HepG2 (cell line): ENCODE data around the gene TSPYL1. TPM values are rescaled to one million over a fixed set of nuclear protein-coding genes. Genes with fewer than 3 reads are reported as not detected.

Experiments used
- CENPT ChIP-seq: sonication (generic); formaldehyde crosslinking; IDR thresholded peaks from 2 replicates; pipeline ENCODE4 v1.8.0; 2022; ENCODE audit warnings: low read depth, mild to moderate bottlenecking, moderate library complexity, missing genetic modification reagents
- CHD4 ChIP-seq: fragments of 200-600 bp; sonication (generic); IDR thresholded peaks from 2 replicates; pipeline ENCODE4 v1.7.0; 2017; ENCODE audit warnings: mild to moderate bottlenecking, low read length, borderline replicate concordance
- ELF3 ChIP-seq: IDR thresholded peaks from 2 replicates; pipeline ENCODE4 v1.6.1; 2016; ENCODE audit warnings: missing genetic modification reagents, missing compliant biosample characterization
- FOXJ3 ChIP-seq: sonication (generic); formaldehyde crosslinking; IDR thresholded peaks from 2 replicates; pipeline ENCODE4 v1.4.0; 2020; ENCODE audit warnings: missing genetic modification reagents, mild to moderate bottlenecking, borderline replicate concordance
- MED1 ChIP-seq: sonication (generic); formaldehyde crosslinking; IDR thresholded peaks from 2 replicates; pipeline ENCODE4 v1.4.0; 2020; ENCODE audit warnings: missing genetic modification reagents
- PCBP1 ChIP-seq: fragments of 200-400 bp; formaldehyde crosslinking; IDR thresholded peaks from 2 replicates; pipeline ENCODE4 v1.6.1; 2017; ENCODE audit warnings: mild to moderate bottlenecking, low read depth, low read length, borderline replicate concordance
- PHF5A ChIP-seq: IDR thresholded peaks from one replicate; pipeline ENCODE4 v1.6.1; 2018; ENCODE audit warnings: low read depth, missing genetic modification reagents; ENCODE audit not compliant: unreplicated experiment
- SP5 ChIP-seq: IDR thresholded peaks from 2 replicates; pipeline ENCODE4 v1.6.1; 2016; ENCODE audit warnings: low read depth, borderline replicate concordance
- SRSF9 ChIP-seq: fragments of 200-400 bp; formaldehyde crosslinking; IDR thresholded peaks from 2 replicates; pipeline ENCODE4 v1.6.1; 2018; ENCODE audit warnings: borderline replicate concordance, mild to moderate bottlenecking, low read depth, low read length; ENCODE audit not compliant: insufficient read depth, poor library complexity, severe bottlenecking
- TBX3 ChIP-seq: fragments of 450-650 bp; IDR thresholded peaks from 2 replicates; pipeline ENCODE4 v1.6.1; 2017; ENCODE audit warnings: antibody characterized with exemption, mild to moderate bottlenecking, inconsistent platforms, borderline replicate concordance
- TEAD3 ChIP-seq: optimal IDR thresholded peaks from 2 replicates; pipeline ENCODE3; 2016; ENCODE audit warnings: borderline replicate concordance
- TSC22D2 ChIP-seq: sonication (generic); formaldehyde crosslinking; IDR thresholded peaks from 2 replicates; pipeline ENCODE4 v1.5.1; 2020; ENCODE audit warnings: missing genetic modification reagents, mild to moderate bottlenecking, borderline replicate concordance
- ZFP37 ChIP-seq: sonication (generic); formaldehyde crosslinking; IDR thresholded peaks from 2 replicates; pipeline ENCODE4 v1.4.0; 2020; ENCODE audit warnings: missing genetic modification reagents, borderline replicate concordance
- ZFP82 ChIP-seq: sonication (generic); formaldehyde crosslinking; IDR thresholded peaks from 2 replicates; pipeline ENCODE4 v1.5.1; 2020; ENCODE audit warnings: mild to moderate bottlenecking, missing genetic modification reagents, borderline replicate concordance
- ZNF17 ChIP-seq: sonication (generic); formaldehyde crosslinking; IDR thresholded peaks from 2 replicates; pipeline ENCODE4 v1.5.0; 2020; ENCODE audit warnings: mild to moderate bottlenecking, missing genetic modification reagents
- ZNF20 ChIP-seq: sonication (generic); formaldehyde crosslinking; IDR thresholded peaks from 2 replicates; pipeline ENCODE4 v1.4.0; 2020; ENCODE audit warnings: mild to moderate bottlenecking, moderate library complexity, missing genetic modification reagents
- ZNF530 ChIP-seq: sonication (generic); formaldehyde crosslinking; IDR thresholded peaks from 2 replicates; pipeline ENCODE4 v1.5.0; 2020; ENCODE audit warnings: low read depth, mild to moderate bottlenecking, missing genetic modification reagents
- ZNF570 ChIP-seq: sonication (generic); formaldehyde crosslinking; IDR thresholded peaks from 2 replicates; pipeline ENCODE4 v1.4.0; 2020; ENCODE audit warnings: mild to moderate bottlenecking, missing genetic modification reagents, borderline replicate concordance
- ZNF616 ChIP-seq: sonication (generic); formaldehyde crosslinking; IDR thresholded peaks from 2 replicates; pipeline ENCODE4 v1.5.0; 2020; ENCODE audit warnings: low read depth, mild to moderate bottlenecking, missing genetic modification reagents
- ZNF781 ChIP-seq: sonication (generic); formaldehyde crosslinking; IDR thresholded peaks from 2 replicates; pipeline ENCODE4 v1.5.1; 2020; ENCODE audit warnings: borderline replicate concordance, mild to moderate bottlenecking, missing genetic modification reagents; ENCODE audit errors: not compliant biosample characterization
- polyA plus RNA-seq, 8 experiments: library from polyadenylated mRNA; depleted of rRNA in 3 of 8; stranded (reverse) in 7 of 8; unstranded in 1 of 8; fragments of >200 nt; fragmentation: Illumina TruSeq in 4 of 8; extraction: Trizol in 4 of 8; gene quantifications; 2 replicates each; pipeline versions ENCODE4 v1.2.1 to v1.2.3, GENCODE V29; 2011 to 2016; ENCODE audit warnings: low read depth in 4 of 8, missing spikeins in 1 of 8, mixed read lengths in 1 of 8; ENCODE audit not compliant: insufficient read depth in 1 of 8
- total RNA-seq, 5 experiments: library from RNA; depleted of rRNA; stranded (reverse); fragments of >200 nt; fragmentation: Illumina TruSeq; extraction: Trizol; gene quantifications; 2 replicates each; pipeline ENCODE4 v1.2.3, GENCODE V29; 2016; ENCODE audit warnings: low read depth in 1 of 5
- TF ChIP-seq, protein P1 (sequence below): IDR thresholded peaks from 2 replicates; pipeline ENCODE4 v1.6.1; 2012; ENCODE audit warnings: inconsistent platforms
- TF ChIP-seq, protein P2 (sequence below): sonication (generic); formaldehyde crosslinking; IDR thresholded peaks from 2 replicates; pipeline ENCODE4 v1.8.0; 2022; ENCODE audit warnings: mild to moderate bottlenecking, missing genetic modification reagents; ENCODE audit not compliant: insufficient replicate concordance
- TF ChIP-seq, protein P3 (sequence below): sonication (generic); formaldehyde crosslinking; IDR thresholded peaks from 2 replicates; pipeline ENCODE4 v1.5.1; 2020; ENCODE audit warnings: mild to moderate bottlenecking, missing genetic modification reagents, borderline replicate concordance

TSPYL1 gene
- total and polyA plus RNA-seq, 2 of the 13 experiments (the other 11 are each of a cell fraction or from before 2014, with no cell fraction given): 28.3 to 93.0 TPM

DNA sequence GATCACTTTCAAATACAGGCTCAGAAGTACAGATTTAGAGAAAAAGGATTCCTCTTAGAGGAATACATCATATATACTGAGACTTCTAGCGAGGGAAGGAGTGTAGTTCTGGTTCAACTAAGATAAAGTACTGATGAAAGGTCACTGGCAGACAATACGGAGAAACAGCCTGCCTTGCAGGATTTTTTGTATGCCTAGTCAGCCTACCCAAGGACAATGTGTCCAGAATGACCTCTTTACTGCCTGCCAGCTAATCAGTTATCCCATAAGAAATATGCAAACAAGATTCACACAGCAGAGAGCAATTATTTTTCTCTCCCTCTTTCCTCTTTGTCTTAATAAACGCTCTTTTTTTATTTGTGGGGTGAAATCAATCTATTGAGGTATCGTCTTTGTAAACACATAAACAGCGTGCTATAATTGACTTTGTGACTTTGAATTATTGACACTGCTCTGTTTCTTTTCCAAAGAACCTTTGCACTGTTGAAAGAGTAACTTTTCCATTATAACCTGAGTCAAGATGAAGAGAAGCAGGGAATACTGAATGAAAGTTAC lies 24.4 kb downstream of the TSPYL1 start (continued):
- TF ChIP-seq CHD4 (no peak; the same call in 1 of the 2 replicates), TEAD3 (CRISPR knock-in tag) (peak; percentile 35), ZNF781 (no peak), SRSF9 (no peak), ZNF616 (no peak), PHF5A (no peak), ZFP37 (no peak), ZNF17 (CRISPR knock-in tag) (no peak), SP5 (CRISPR knock-in tag) (no peak), MED1 (CRISPR knock-in tag) (no peak), CENPT (CRISPR knock-in tag) (no peak), ZNF20 (CRISPR knock-in tag) (no peak), PCBP1 (no peak), ZNF530 (CRISPR knock-in tag) (no peak), ZNF570 (no peak), FOXJ3 (CRISPR knock-in tag) (peak; percentile 85; the same call in 1 of the 2 replicates), TBX3 (peak; percentile 51; the same call in 1 of the 2 replicates), ELF3 (CRISPR knock-in tag) (no peak; the same call in 1 of the 2 replicates), ZFP82 (CRISPR knock-in tag) (no peak), TSC22D2 (CRISPR knock-in tag) (no peak)
- TF ChIP-seq, protein P1, sequence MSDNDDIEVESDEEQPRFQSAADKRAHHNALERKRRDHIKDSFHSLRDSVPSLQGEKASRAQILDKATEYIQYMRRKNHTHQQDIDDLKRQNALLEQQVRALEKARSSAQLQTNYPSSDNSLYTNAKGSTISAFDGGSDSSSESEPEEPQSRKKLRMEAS: peak; percentile 22; the same call in 1 of the 2 replicates
- TF ChIP-seq, protein P2, sequence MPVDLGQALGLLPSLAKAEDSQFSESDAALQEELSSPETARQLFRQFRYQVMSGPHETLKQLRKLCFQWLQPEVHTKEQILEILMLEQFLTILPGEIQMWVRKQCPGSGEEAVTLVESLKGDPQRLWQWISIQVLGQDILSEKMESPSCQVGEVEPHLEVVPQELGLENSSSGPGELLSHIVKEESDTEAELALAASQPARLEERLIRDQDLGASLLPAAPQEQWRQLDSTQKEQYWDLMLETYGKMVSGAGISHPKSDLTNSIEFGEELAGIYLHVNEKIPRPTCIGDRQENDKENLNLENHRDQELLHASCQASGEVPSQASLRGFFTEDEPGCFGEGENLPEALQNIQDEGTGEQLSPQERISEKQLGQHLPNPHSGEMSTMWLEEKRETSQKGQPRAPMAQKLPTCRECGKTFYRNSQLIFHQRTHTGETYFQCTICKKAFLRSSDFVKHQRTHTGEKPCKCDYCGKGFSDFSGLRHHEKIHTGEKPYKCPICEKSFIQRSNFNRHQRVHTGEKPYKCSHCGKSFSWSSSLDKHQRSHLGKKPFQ: no peak
- TF ChIP-seq, protein P3, sequence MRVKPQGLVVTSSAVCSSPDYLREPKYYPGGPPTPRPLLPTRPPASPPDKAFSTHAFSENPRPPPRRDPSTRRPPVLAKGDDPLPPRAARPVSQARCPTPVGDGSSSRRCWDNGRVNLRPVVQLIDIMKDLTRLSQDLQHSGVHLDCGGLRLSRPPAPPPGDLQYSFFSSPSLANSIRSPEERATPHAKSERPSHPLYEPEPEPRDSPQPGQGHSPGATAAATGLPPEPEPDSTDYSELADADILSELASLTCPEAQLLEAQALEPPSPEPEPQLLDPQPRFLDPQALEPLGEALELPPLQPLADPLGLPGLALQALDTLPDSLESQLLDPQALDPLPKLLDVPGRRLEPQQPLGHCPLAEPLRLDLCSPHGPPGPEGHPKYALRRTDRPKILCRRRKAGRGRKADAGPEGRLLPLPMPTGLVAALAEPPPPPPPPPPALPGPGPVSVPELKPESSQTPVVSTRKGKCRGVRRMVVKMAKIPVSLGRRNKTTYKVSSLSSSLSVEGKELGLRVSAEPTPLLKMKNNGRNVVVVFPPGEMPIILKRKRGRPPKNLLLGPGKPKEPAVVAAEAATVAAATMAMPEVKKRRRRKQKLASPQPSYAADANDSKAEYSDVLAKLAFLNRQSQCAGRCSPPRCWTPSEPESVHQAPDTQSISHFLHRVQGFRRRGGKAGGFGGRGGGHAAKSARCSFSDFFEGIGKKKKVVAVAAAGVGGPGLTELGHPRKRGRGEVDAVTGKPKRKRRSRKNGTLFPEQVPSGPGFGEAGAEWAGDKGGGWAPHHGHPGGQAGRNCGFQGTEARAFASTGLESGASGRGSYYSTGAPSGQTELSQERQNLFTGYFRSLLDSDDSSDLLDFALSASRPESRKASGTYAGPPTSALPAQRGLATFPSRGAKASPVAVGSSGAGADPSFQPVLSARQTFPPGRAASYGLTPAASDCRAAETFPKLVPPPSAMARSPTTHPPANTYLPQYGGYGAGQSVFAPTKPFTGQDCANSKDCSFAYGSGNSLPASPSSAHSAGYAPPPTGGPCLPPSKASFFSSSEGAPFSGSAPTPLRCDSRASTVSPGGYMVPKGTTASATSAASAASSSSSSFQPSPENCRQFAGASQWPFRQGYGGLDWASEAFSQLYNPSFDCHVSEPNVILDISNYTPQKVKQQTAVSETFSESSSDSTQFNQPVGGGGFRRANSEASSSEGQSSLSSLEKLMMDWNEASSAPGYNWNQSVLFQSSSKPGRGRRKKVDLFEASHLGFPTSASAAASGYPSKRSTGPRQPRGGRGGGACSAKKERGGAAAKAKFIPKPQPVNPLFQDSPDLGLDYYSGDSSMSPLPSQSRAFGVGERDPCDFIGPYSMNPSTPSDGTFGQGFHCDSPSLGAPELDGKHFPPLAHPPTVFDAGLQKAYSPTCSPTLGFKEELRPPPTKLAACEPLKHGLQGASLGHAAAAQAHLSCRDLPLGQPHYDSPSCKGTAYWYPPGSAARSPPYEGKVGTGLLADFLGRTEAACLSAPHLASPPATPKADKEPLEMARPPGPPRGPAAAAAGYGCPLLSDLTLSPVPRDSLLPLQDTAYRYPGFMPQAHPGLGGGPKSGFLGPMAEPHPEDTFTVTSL (CRISPR knock-in tag): peak; percentile 57; the same call in 1 of the 2 replicates
